GM19395 (cell line): ENCODE measurements around the gene ENOX1.
"Not testable (repeated sequence)": the region's sequence is repeated elsewhere in the genome, so short reads cannot be mapped to it uniquely, and the experiment has no call there.

ENCODE experiments used
- ATAC-seq: cut with Tn5 transposase; IDR thresholded peaks from one replicate; pipeline ENCODE4 v1.9.1; 2021; ENCODE audit warnings: mild to moderate bottlenecking, moderate library complexity; ENCODE audit not compliant: unreplicated experiment

The ENOX1 gene

DNA sequence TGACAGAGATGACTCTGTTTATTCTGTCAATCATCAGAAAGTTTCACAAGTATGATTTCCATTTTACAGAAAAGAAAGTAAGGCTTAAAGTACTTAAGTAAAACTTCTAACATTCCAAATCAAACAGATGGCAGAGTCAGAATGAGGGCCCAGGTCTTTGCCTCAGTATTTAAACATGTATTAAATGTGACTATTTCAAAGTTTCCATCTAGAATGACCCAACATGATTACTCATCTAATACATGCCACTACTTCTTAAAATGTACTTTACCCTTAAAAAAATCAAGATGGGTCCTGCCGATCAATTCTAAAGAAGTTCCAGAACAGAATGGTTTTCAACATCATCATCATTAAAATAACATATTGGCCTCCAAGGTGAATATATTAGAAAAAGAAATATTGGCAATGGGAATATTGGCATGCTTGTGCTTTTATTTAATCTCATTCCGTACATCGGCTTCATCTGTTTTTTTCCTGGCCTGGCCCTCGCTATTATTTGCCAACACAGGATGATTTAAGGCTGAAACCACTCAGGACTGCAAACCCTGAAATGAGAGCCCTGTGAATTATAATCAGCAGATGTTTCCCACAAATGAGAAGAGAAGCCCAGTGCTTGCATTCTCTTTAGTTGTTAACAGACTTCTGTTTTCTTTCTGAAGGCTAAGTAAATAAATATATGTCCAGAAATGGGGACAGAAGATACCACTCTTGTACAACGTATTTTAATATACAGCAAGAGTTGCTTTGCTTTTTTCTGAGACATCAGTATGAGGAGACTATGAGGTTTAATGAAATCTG is 423.4 kb downstream of the ENOX1 start:
- ATAC-seq, result no peak

- no peak for ATAC-seq
Measured at GRCh38 chr13:43362556-43362955, 424.2 kb downstream of the ENOX1 start.

- ATAC-seq, result no peak
Measured at GRCh38 chr13:43360892-43361610, 425.7 kb downstream of the ENOX1 start.

DNA sequence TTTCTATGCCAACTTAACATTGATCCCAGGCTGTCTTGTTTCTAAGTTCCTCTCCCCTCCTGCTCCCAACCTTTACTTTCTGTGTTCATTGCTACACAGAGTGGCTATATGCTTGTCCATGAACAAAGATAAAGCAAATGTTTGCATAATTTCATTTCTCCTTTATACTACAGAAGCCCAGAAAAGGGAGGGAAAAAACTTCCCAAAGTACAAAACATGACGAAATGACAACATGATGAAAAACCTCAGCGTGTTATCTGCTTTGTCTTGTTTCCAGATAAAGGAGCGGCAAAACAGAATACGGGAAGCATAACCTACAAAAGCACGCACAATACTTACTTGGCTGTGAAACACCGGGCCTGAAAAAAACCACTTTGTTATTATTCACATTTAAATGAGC is 426.6 kb downstream of the ENOX1 start:
- no peak for ATAC-seq

DNA sequence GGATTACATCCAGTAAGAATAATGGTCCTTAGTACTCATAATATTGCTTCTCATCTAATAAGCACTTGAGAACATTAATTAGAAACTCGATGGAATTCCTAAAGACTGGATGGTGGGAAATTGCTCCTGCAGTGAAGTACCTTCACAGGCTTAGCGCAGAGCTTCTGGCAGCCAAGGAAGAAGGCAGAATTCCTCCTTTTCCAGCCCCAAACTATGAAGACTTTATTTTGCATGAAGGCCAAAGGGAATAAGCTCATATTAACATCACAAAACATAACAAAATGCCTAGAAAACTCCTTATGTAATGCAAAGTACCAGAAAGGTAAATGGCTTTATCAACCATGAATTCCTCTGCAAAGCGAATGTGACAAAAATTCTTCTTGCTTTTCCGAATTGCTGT is 427.2 kb downstream of the ENOX1 start:
- ATAC-seq, result no peak

DNA sequence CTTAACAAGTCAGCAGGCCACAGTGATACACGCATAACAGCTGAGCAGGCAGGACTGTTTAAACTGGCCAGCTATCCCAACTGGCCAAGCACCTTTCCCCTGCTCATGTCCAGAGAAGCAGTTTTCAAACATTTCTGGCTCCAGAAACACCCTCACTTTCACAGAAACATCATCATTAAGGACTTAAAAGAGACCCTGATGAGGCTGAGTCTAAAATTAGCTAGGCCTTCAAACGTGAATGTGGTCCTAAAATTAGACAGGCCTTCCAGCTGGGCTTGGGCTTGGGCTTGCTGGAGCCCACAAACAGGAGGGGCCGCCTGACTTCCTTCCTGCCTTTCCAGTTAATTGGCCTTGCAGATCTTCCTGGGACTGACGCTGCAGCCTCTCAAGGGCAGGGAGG is 429.2 kb downstream of the ENOX1 start:
- ATAC-seq, result no peak

- ATAC-seq, result no peak
Measured at GRCh38 chr13:43356567-43356966, 430.2 kb downstream of the ENOX1 start.

DNA sequence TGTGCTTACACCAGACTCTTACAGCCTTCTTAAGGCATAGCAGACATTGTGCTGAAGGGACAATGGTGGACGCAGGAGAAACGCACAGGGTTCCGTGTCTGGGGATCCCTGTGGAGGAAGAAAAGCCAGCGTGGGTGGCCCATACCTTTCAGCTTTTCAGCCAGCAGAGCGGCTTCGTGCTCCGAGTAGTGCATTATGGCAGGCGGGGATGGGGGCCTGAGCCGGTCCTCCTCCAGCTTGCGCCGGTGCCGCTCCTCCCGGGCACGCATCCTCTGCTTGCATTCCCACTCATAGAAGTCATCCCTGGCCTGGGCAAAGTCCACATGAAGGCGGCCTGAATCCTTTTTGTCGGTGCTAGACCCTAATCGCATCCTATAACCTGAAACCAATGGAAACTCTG is 431.0 kb downstream of the ENOX1 start:
- no peak for ATAC-seq

- no peak for ATAC-seq
Measured at GRCh38 chr13:43354153-43354945, 432.4 kb downstream of the ENOX1 start.

DNA sequence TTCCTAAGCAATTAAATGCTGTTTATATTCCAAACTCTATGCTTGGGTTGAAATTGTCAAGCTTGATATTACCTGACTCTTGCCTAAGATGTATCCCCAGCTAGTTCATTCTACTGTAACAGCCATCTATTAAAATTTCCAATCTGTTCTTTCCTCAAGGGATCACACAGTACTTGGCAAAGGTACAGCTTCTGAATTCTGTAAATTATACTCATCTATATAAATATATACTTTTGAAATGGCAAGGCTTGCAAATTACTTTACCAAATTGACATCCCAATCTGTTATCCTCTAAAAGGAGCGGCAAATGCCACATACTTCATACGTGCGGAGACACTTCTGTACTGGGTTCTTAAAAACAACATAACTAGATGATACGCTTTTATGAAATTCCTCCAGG is 433.1 kb downstream of the ENOX1 start:
- no peak for ATAC-seq

DNA sequence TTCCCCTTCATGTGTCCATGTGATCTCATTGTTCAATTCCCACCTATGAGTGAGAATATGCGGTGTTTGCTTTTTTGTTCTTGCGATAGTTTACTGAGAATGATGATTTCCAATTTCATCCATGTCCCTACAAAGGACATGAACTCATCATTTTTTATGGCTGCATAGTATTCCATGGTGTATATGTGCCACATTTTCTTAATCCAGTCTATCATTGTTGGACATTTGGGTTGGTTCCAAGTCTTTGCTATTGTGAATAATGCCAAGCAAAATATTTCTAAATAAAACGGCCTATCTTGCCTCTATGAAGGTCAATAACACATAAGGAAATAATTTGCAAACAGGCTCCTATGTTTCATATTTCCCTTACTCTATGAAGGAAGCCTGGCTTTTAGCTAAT is 435.2 kb downstream of the ENOX1 start:
- ATAC-seq, result not testable (repeated sequence)

DNA sequence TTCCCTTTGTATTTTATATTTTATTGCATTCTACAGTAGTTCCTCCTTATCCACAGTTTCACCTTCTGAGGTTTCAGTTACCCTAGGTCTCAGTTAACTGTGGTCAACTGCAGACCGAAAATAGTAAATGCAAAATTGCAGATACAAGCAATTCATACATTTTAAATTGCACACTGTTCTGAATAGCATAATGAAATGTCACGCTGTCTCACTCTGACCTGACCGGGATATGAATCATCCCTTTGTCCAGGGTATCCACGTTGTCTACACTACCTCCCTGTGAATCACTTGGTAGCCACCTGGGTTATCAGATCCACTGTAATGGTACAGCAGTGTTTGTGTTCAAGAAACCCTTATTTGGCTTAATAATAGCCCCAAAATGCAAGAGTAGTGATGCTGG is 438.4 kb downstream of the ENOX1 start:
- no peak for ATAC-seq

DNA sequence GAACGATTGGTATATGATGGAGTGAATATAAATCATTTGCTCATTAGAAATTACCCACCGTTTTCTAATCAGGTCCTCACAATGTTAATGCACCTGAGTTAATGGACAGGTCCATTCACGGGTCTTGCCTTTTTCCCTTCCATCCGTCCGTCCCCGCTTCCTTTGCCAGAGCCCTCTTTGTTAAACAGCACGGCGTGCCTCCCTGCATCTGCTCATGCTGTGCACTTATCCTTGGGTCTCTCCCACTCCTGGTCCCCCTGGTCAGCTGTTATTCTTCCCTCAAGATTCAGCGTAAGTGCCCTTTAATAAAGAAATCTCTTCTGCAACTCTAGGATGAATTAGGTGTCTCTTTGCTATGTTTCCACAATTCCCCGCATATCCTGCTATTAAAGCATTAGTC is 438.9 kb downstream of the ENOX1 start:
- ATAC-seq, result no peak

GRCh38 chr13:43346427-43346826 is 440.3 kb downstream of the ENOX1 start:
- no peak for ATAC-seq

DNA sequence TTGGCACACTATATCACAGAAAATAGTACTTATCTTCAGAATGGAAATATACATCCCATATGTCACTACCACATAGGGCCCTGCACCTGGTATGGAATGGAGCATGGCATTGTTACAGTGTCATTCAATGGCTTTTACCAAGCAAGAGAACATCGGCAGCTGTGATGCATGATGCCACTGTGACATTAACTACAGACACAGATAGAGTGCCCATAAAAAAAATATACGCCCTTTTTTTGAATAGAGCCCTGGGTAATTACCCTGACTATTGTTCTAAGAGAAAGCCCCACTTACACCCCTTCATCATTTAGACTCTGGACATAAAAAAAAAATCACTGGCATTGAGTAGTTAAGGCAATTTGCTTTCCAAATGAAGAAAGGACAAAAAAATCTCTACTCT is 443.1 kb downstream of the ENOX1 start:
- ATAC-seq, result no peak

GRCh38 chr13:43339805-43340550 is 446.8 kb downstream of the ENOX1 start:
- no peak for ATAC-seq

DNA sequence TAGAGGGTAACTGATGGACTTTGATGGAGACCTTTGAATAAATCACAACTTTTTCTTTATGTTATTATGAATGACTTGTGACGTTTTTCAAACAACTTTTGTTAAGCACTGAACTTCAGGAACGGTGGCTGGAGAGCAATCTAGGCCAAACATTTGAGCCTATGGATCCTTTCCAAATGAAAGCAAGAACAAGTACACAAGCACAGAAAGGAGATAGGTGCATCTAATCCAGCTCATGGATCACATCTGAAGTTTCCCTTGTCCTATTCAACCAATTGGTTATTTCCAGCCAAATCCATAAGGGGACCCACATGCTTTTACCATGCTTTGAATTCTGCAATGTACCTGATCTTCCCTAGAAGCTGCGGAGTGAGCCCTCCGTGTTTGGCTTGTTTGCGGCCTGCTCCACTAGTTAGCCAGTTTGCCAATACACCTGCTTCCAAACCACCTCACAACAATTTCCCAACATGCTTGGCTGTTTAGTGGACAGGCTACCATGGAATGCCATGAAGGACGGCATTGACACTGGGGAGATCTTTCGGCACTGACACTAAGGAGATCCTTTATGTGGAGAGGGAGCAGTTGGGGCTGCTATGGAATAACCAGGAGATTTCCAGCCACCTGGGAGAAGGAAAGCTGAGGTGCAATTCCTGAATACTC is 447.5 kb downstream of the ENOX1 start:
- ATAC-seq, result no peak

DNA sequence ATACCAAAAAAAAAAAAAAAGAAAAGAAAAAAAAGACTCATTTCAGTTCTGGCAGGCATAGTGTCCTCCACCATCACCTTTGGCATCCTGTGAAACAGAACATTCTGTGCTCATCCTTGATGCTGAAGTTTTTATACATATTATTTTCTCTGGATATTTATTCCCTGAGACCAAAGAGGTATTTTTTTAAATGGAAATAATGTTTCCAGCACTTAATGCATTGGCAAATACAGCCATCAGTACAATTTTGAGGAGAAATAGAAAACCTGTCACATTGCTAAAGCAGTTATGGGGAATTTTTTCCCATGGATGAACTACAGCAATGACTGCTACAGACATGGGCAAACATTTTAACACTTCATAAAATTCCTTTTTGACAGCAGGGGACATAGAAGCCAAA is 451.0 kb downstream of the ENOX1 start:
- ATAC-seq, result no peak

DNA sequence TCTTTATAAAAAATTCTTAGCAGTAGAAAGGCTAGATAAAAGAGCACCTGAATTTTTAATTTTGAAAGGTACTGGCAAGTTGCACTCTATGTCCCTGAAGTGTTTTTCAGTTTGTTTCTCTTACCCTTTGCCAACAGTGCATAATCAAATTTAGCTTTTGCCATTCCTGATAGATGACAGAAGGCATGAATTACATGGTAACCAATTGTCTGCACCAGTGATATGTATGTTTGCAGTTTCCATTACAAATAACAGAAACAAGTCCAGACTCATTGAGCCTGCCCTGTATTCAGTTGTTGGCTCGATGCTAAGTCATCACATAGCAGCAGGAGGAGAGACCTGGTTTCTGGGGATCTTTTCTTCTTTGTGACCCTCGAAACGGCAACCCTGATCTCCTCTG is 453.6 kb downstream of the ENOX1 start:
- ATAC-seq, result no peak

- no peak for ATAC-seq
Measured at GRCh38 chr13:43331672-43332071, 455.1 kb downstream of the ENOX1 start.
